Stimulated activated CD4-positive, alpha-beta T cell treated with anti-CD3 and anti-CD28 coated beads, Interleukin-4, amount 100 ng/mL, for 48 hours (primary cell): ENCODE data around the gene EIPR1.

Source experiments
- DNase-seq, 2 donors: peaks; one replicate each; pipeline ENCODE4 v3.0.0-alpha.2; 2020; ENCODE audit warnings: low read depth in 2 of 2

Gene EIPR1

GRCh38 chr2:3269425-3270094, 108.1 kb downstream of the EIPR1 start:
- no peak for DNase-seq

GRCh38 chr2:3268705-3269029, 109.0 kb downstream of the EIPR1 start:
- DNase-seq = no peak

DNA sequence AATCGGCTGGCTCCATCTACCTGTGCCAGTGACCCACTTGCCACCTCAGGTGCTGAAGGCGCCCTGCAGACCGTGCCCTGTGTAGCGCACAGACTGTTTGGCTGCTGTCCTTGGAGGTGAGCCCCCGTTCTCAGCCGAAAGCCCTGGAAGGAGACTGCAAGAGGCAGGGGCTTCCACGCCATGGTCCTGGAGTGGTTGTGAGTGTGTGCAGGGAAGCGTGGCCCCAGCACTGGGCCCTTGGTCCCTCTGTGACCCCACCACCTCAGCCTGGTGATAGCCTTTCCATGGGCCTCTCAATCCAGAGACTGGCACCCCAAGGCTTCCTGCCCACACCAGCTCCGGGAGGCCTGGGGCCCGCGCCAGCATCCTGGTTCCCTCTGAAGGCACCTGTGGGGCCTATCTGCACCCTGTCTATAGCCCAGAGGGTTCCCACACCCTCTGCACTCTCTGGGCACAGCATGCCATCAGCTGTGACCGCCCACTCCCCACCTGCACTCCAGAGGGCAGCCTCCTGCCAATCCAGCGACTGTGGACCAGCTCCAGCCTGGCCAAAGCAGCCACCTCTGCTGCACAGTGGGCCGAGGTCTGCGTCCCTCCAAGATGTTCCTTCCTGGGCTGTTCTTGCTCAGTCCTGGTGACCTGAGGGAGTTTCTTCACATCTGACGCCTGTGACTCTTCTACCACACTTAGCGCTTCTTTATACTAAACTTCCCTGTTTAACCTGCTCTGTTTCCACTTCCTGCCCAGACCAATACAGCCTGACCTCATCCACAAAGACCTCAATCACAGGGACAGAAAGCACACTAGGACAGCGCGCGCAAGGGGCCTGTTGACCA, 109.5 kb downstream of the EIPR1 start:
- DNase-seq = no peak

DNA sequence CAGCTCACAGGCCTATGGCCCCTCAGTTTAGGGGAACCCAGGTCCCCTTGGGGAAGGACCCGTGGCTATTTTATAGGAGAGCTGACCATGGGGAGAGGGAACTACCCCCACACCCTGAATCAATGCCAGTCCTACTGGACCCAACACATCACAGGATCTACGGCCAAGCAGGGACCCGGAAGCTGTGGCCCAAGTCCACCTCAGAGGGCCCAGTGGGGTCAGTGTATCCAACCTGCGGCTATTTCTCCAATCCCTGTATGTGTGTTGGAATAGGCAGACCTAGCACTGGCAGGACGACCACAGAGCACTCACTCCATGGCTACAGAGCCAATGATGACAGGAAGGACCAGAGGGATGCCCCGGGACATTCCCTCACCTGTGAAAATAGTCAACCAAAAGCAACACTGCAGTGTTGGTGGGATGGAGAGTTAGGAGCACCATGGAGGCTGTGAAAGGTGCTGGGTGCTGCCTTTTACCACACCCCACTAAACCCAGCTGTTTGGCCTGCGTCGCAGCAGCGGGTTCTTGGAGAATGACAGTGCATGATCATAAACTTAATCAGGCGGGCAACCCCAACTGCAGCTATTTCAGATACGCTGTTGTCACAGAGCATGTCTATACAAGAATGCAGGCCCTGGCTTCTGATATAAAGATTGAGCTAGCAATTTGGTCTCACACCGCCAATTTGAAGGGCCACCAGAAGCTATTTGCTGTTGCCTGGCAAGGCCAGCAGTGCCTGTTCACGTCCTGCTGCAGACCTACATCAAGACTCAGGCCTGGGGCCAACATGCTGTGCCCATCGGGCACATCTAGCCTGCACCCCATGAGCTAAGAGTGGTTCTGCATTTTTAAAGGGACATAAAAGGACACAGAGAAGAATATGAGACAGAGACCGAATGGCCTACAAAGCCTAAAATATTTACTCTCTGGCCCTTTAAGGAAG, 110.4 kb downstream of the EIPR1 start:
- no peak for DNase-seq

DNA sequence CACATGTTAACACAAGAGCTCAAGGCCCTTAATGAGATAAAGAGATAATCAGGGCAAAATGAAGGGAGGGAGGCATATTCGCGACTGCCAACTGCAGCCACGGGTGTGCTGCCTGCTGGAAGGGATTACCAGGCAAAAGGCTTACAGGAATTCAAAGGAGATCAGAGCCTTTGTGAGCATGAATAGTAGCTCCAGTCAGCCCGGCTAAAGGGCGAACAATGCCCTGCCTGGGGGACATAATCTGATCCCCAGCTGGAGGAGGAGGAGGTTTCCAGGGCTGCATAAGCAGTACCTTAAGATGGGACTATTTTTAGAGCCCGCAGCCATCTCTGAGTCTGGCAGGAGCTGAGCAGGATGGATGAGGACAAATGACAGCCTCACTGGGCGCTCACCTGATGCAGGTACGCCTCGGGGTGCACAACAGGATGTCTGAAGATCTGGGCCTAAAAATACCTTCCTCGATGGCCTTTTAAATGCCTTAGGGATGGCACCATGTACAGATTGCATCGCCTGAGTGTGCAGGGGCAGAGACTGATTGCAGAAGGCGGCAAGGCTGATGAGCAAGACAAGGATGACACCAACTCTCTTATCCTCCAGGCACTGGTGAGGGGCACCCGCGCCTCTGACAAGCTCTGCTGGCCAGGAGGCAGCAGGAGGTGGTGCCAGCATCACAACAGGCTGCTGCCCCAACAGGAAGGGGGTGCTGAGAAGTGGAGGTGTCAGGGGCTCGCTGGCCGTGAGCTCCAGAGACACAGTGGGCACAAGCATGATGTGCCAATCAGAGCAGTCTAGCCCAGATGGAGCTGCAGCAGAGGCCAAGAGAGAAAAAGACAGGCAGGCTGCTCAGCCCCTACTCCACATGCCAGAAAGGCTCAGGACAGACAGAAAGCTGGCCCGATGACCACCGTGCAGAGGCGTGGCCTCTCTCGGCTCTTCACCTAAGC, 111.4 kb downstream of the EIPR1 start:
- DNase-seq = no peak

DNA sequence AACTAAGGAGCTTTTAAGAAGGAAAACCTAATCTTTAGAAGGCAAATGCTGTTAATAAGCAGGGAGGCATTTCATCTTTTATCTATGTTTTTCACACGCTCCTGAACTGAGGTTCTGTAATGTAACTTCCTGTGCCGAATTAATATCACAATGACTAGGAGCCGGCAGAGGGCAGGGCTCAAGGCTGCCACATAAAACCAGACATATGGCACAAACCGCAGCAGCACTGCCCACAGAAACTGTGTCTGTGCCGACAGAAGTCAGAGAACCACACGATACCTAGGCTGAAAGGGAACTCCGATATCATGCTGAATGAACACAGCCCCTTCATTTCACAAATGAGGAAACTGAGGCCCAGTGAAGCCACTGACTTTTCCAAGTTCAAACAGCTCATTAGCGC, 112.1 kb downstream of the EIPR1 start:
- DNase-seq = no peak

GRCh38 chr2:3264010-3264744, 113.4 kb downstream of the EIPR1 start:
- DNase-seq = no peak

DNA sequence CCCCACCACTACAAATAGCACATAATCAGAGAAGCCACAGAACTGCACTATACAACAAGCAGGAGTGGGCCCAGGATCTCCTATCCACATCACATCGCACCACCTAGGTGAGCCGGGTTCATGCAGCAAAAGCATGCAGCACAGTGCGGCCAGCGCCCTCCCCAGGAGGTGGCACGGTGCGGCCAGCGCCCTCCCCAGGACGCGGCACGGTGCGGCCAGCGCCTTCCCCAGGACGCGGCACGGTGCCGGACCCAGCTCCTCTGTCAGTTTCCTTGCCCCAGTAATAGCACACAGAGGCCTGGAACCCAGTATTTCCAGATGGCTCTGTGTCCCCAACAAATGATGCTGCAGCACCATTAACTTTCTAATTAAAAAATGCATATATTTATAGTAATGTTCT, 114.1 kb downstream of the EIPR1 start:
- no peak for DNase-seq

GRCh38 chr2:3262437-3263388, 114.9 kb downstream of the EIPR1 start:
- DNase-seq = no peak

GRCh38 chr2:3261511-3261910, 116.1 kb downstream of the EIPR1 start:
- DNase-seq = no peak

DNA sequence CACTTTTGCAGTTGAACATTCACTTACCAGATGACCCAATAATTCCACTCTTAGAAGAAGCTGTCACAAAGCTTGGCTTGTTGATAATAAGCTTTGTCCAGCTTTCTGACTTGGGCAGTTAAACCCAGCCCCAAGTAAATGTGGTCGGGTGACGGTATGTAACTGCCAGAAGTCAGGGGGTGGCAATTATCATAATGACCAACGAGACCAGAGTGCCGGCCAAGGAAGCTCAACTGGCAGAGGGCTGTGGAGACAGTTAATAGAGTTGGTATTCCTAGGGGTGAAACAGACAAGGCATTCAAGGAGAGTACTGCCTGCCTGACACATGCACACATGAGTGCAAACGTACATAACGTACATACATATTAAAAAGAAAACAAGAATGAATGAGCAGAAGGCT, 116.7 kb downstream of the EIPR1 start:
- DNase-seq = no peak

DNA sequence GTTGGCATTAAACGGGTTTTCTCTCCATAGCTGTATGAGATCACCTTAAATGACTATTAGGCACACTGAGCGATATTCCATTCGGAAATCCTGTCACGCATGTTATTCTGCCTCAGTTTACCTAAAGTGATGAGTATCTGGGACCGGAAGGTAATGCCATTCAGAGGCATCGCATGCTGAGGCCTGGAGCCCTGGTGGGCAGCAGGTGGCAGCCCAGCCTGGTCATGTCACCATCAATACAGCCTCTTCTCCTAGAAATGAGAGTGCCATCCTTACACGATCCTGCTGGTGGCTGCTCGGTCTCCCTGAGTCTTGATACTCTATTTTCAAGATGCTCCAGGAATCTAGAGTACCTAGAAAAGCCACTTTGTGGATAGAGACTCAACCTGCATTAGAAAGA, 119.8 kb downstream of the EIPR1 start:
- DNase-seq = no peak

- no peak for DNase-seq
Measured at GRCh38 chr2:3257166-3257565, 120.5 kb downstream of the EIPR1 start.

- no peak for DNase-seq
Measured at GRCh38 chr2:3256605-3257004, 121.0 kb downstream of the EIPR1 start.

DNA sequence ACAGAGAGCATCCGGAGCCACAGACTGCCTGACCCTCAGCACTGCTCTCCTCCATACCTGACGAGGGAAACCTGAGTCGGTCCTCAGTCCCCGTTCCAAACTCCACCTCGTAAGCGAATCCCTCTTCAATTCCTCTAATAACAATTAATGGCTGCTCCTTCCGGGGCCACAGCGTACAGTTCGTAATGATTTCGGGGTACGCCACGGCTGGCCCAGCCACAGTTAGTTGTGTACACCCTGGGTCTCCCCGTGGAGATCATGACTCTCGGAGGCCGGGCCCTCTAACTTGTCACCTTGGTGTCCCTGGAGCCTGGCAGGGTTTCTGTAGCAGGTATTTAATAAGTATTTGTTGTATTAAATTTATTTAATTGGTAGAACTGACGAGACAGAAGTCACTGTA, 121.5 kb downstream of the EIPR1 start:
- DNase-seq = no peak

DNA sequence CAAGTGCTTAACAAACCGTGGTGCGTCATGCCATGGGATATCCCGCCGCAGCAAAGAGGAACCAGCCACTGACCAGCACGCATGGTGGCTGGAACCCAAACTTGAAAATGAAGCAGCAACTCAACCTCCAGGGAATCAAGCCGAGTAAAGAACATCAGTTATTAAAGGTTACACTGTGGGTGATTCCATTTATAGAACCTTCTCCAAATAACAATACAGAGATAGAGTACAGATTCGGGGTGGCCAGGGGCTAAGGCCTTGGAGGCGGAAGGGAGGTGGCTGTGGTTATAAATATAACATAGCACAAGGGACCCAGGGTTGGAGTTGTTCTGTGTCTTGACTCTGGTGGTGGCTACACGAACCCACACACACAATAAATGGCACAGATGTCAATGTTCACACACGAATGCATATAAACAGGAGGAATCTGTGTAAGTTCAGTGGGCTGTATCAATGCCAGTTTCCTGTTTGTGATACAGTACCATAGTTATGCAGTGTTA, 123.1 kb downstream of the EIPR1 start:
- no peak for DNase-seq

GRCh38 chr2:3253913-3254441, 123.6 kb downstream of the EIPR1 start:
- DNase-seq = no peak

- DNase-seq = no peak
Measured at GRCh38 chr2:3251946-3252345, 125.7 kb downstream of the EIPR1 start.

DNA sequence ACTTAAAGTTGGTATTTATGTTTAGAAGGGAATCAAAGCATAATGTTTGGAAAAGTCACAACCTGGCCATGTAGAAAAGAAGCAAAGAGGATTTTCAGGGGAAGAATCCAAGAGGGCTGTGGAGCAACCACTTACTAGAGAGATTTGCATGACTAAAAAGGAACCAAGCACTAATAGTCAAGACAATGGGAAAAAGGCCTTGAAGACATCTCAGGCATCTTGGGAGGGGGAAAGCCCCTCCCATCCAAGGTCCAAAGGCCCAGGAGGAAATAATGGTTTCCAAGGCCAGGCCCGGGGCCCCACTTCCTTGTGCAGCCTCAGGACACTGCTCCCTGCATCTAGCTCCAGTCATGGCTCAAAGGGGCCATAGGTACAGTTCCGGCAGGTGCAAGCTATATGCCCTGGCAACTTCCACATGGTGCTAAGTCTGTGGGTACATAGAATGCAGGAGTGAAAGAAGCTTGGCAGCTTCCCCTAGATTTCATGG, 128.1 kb downstream of the EIPR1 start:
- DNase-seq = no peak
